Lower leg skin (tissue), 3 donors: Measurements from ENCODE around the gene CD151.

ENCODE experiments used
- CTCF ChIP-seq, 3 donors: fragments of 450-650 bp; IDR thresholded peaks; one replicate each; pipeline ENCODE4 v1.5.1; 2016; ENCODE audit warnings: antibody characterized with exemption in 3 of 3, mild to moderate bottlenecking in 3 of 3, moderate library complexity in 2 of 3
- POLR2A ChIP-seq, 2 donors: fragments of 450-650 bp; IDR thresholded peaks; one replicate each; pipeline ENCODE4 v1.6.1; 2016 to 2017; ENCODE audit warnings: antibody characterized with exemption in 2 of 2, mild to moderate bottlenecking in 1 of 2, moderate library complexity in 1 of 2

GRCh38 chr11:887589-887988 lies 54.8 kb downstream of the CD151 start:
- no peak for TF ChIP-seq CTCF (IDR thresholded peaks at IDR 0.05)
- TF ChIP-seq POLR2A (IDR thresholded peaks at IDR 0.05) = no peak
